Measurements from ENCODE around the gene SLC24A3. TPM values are rescaled to one million over a fixed set of nuclear protein-coding genes. Genes with fewer than 3 reads are reported as not detected.

SLC24A3 gene
- total and polyA plus RNA-seq, 2 of the 13 experiments (the other 11 are each of a cell fraction or from before 2014, with no cell fraction given): not detected

DNA sequence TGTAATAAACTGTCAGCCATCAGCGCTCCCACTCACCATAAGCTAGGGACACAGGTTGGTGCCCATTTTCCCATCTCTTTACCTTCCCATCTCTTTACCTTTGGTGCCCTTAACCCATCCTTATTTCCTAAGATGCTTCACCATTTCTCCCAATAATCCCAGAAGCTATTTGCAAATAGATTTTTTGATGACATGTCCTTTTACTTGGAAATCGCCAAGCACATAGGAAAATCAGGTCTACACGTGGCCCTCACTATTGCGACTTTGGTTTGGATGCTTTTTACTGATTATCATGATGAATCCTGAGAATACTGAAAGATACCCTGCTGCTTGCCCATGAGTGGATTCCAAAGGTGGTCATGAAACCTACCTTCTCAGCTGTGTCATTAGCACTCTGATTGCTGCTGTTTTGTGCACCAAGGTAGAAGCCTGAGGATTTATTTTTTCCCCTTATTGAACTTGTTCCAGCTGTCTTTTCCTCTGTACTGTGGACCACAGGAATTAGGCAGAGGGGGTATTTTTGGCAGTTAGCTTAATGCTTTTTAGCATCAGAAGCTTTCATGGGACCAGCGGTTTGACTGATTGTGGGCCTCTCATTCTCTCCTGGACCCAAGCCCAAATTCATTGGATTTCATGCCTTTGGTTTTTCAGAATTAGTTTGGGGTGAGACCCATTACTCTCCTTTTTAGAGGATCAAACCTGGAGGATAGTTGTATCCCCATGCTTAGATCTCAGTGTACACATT lies 316.0 kb downstream of the SLC24A3 start:
- Histone ChIP-seq H3K4me3 (replicated peaks in 1 of 3; ENCODE audit: insufficient read depth in 1 of 3, low read depth in 2 of 3, low read length in 3 of 3) (no peak overlapping the region), H3K27ac (ENCODE audit: extremely low read length, insufficient read depth, low read length) (no peak overlapping the region), H2AFZ (ENCODE audit: low read length) (no peak overlapping the region), H3K9me3 (ENCODE audit: low read length) (no peaks in the 10 kb centered on the region), H3K36me3 (replicated peaks in 1 of 2; ENCODE audit: control insufficient read depth in 1 of 2, insufficient read depth in 2 of 2, low read length in 2 of 2) (no peaks in the 10 kb centered on the region), H3K4me2 (ENCODE audit: low read depth, low read length) (no peak overlapping the region), H3K4me1 (ENCODE audit: insufficient read depth, low read length) (no peaks in the 10 kb centered on the region), H3K79me2 (ENCODE audit: insufficient read depth, low read length) (no peaks in the 10 kb centered on the region), H4K20me1 (ENCODE audit: insufficient read depth, low read length) (no peaks in the 10 kb centered on the region), H3K27me3 (ENCODE audit: control insufficient read depth in 1 of 2, insufficient read depth in 2 of 2, low read length in 2 of 2) (no peaks in the 10 kb centered on the region; a peak in 1 of 5 replicates), H3K9ac (ENCODE audit: insufficient read depth, low read depth, low read length) (no peak overlapping the region)
- intact Hi-C loops (cut with micrococcal nuclease; ENCODE audit: unreplicated experiment): loop anchor here (10.0 kb wide), 1 partner anchor 136 kb away; no protein-coding TSS in a partner anchor
- FAIRE-seq (no peak), DNase-seq (ENCODE audit: low spot score) (no peak), ATAC-seq (no peak)
- no TSS peak for BruUV-seq (replicated peaks)
- WGBS (ENCODE audit: low lambda C conversion rate): 21% methylated on average over 5 of the region's 5 CpGs
- TF ChIP-seq MAFK (conservative IDR thresholded peaks at IDR 0.05 in 1 of 2, IDR thresholded peaks at IDR 0.05 in 1 of 2; ENCODE audit: low read length in 2 of 2) (peak; percentile 50 to 52; a peak in 3 of 4 replicates), ZBTB8A (CRISPR knock-in tag; IDR thresholded peaks at IDR 0.05; ENCODE audit: borderline replicate concordance, low read depth) (no peak)
- CTCF ChIA-PET (ENCODE audit: low intra/inter-chr PET ratio, low total read pairs): no interaction called here
- in situ Hi-C loops (cut with HindIII; ENCODE audit: extremely low pct_ligation_motif_present, low pct_unique_long_range_greater_than_20kb): no loop called here
- POLR2A ChIA-PET: no interaction called here

DNA sequence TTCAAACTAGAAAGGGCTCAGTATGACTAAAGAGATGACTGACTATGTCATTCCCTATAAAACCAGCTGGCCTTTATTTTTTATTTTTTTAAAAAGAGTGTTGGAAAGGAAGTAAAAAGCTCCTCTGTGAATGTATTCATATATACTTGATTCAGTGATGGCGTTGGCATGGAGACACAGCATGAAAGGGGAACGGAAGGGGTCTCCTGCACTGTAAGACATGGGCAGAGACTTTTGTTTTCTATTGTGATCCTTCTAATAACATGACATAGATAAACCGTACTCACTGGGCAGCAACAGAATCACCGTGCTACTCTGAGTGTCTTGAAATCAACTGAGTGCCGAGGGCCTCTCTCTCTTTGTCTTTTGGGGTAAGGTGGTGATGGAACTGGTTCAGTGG lies 317.6 kb downstream of the SLC24A3 start:
- Histone ChIP-seq H2AFZ (ENCODE audit: low read length) (no peak overlapping the region), H4K20me1 (ENCODE audit: insufficient read depth, low read length) (no peaks in the 10 kb centered on the region), H3K9me3 (ENCODE audit: low read length) (peaks cover 1% of the 10 kb centered on the region; the same call in 1 of the 2 replicates), H3K4me2 (ENCODE audit: low read depth, low read length) (no peak overlapping the region), H3K79me2 (ENCODE audit: insufficient read depth, low read length) (no peaks in the 10 kb centered on the region), H3K4me1 (ENCODE audit: insufficient read depth, low read length) (no peaks in the 10 kb centered on the region), H3K27ac (ENCODE audit: extremely low read length, insufficient read depth, low read length) (no peak overlapping the region), H3K4me3 (replicated peaks in 1 of 3; ENCODE audit: insufficient read depth in 1 of 3, low read depth in 2 of 3, low read length in 3 of 3) (no peak overlapping the region), H3K9ac (ENCODE audit: insufficient read depth, low read depth, low read length) (no peak overlapping the region), H3K27me3 (ENCODE audit: control insufficient read depth in 1 of 2, insufficient read depth in 2 of 2, low read length in 2 of 2) (no peaks in the 10 kb centered on the region; a peak in 1 of 5 replicates), H3K36me3 (replicated peaks in 1 of 2; ENCODE audit: control insufficient read depth in 1 of 2, insufficient read depth in 2 of 2, low read length in 2 of 2) (no peaks in the 10 kb centered on the region)
- in situ Hi-C loops (cut with HindIII; ENCODE audit: extremely low pct_ligation_motif_present, low pct_unique_long_range_greater_than_20kb) (no loop called here), intact Hi-C loops (cut with micrococcal nuclease; ENCODE audit: unreplicated experiment) (no loop called here)
- FAIRE-seq (no peak), ATAC-seq (no peak), DNase-seq (ENCODE audit: low spot score) (no peak)
- ChIA-PET CTCF (ENCODE audit: low intra/inter-chr PET ratio, low total read pairs) (no interaction called here), POLR2A (no interaction called here)
- BruUV-seq (replicated peaks): no TSS peak
- under 1% methylated on average over 5 of the region's 5 CpGs for WGBS (ENCODE audit: low lambda C conversion rate)
- TF ChIP-seq NKX3-1 (CRISPR knock-in tag; IDR thresholded peaks at IDR 0.05) (no peak), SCMH1 (CRISPR knock-in tag; IDR thresholded peaks at IDR 0.05; ENCODE audit: borderline replicate concordance) (no peak), SETDB1 (CRISPR knock-in tag; IDR thresholded peaks at IDR 0.05; ENCODE audit: borderline replicate concordance) (no peak), EED (CRISPR knock-in tag; IDR thresholded peaks at IDR 0.05) (no peak), RCOR2 (CRISPR knock-in tag; IDR thresholded peaks at IDR 0.05) (no peak)
- TF ChIP-seq, protein P1, sequence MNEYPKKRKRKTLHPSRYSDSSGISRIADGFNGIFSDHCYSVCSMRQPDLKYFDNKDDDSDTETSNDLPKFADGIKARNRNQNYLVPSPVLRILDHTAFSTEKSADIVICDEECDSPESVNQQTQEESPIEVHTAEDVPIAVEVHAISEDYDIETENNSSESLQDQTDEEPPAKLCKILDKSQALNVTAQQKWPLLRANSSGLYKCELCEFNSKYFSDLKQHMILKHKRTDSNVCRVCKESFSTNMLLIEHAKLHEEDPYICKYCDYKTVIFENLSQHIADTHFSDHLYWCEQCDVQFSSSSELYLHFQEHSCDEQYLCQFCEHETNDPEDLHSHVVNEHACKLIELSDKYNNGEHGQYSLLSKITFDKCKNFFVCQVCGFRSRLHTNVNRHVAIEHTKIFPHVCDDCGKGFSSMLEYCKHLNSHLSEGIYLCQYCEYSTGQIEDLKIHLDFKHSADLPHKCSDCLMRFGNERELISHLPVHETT (CRISPR knock-in tag; conservative IDR thresholded peaks at IDR 0.05): no peak
